Stimulated activated CD8-positive, alpha-beta memory T cell treated with anti-CD3 and anti-CD28 coated beads, Interleukin-7, amount 100 ng/mL, for 4 hours (primary cell): ENCODE results near the gene TKT.

Experiments
- DNase-seq, 2 donors: peaks; one replicate each; pipeline ENCODE4 v3.0.0-alpha.2; 2020; ENCODE audit warnings: low read depth in 2 of 2

The TKT gene

GRCh38 chr3:53180305-53181023 lies 75.4 kb downstream of the TKT start:
- DNase-seq, result no peak

- no peak for DNase-seq
These were observed 76.2 kb downstream of the TKT start for GRCh38 chr3:53179580-53179979.

- no peak for DNase-seq
These were observed 77.6 kb downstream of the TKT start for GRCh38 chr3:53178246-53178645.

- no peak for DNase-seq
These were observed 79.9 kb downstream of the TKT start for GRCh38 chr3:53175613-53176540.
